ENCODE measurements around the gene COL25A1. TPM values are rescaled to one million over a fixed set of nuclear protein-coding genes. Genes with fewer than 3 reads are reported as not detected.
"Not testable (repeated sequence)": the region's sequence is repeated elsewhere in the genome, so short reads cannot be mapped to it uniquely, and the experiment has no call there.

COL25A1 gene
- total RNA-seq, 2 donors from 2014 or later: 0.29 TPM; not detected in 1

GRCh38 chr4:109026588-109026987 is 275.9 kb downstream of the COL25A1 start:
- no peaks in the 10 kb centered on the region for H3K27me3 ChIP-seq

DNA sequence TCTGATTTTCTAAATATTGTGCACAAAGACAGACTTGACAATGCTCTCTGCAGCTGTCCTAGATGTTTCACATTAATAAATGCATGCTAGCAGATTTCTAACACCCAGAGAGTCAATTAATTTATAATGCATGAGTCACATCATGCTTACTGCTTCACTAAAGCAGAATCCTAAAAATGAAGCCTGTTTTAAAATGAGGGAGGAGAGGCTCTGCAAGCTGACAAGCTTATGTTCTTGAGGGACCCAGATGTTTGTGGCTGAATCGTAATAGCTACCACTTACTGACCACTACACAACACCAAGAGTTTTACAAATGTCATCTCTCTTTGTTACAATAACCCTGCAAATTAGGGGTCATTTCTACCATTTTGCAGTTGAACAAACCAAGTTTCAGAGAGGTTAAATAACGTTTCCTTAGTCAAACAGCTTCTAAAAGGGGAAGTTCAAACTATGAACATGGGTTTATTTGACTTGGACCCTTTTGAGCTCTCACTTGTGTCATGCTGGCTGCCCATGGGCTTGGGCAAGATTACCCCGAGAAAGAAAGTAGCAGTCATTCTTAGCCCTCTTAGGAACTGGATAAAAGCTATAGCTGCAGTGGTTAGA is 276.9 kb downstream of the COL25A1 start:
- Histone ChIP-seq H3K27ac (no peak overlapping the region), H3K27me3 (no peaks in the 10 kb centered on the region), H3K4me1 (no peaks in the 10 kb centered on the region), H3K9ac (ENCODE audit: low read depth in 2 of 2, low read length in 2 of 2) (no peak overlapping the region), H3K9me3 (no peaks in the 10 kb centered on the region), H3K36me3 (no peaks in the 10 kb centered on the region), H3K4me3 (no peak overlapping the region)
- TF ChIP-seq CTCF (IDR thresholded peaks at IDR 0.05): no peak
- DNase-seq: no peak
- intact Hi-C loops (cut with DNase I): no loop called here

More at GRCh38 chr4:109026588-109026987, 275.9 kb downstream of the COL25A1 start:
- Histone ChIP-seq H3K9ac (ENCODE audit: low read depth in 2 of 2, low read length in 2 of 2) (no peak overlapping the region), H3K27ac (no peak overlapping the region), H3K9me3 (no peaks in the 10 kb centered on the region), H3K36me3 (no peaks in the 10 kb centered on the region), H3K4me3 (no peak overlapping the region), H3K4me1 (no peaks in the 10 kb centered on the region)
- no peak for TF ChIP-seq CTCF (IDR thresholded peaks at IDR 0.05)
- intact Hi-C loops (cut with DNase I): no loop called here
- DNase-seq: no peak

DNA sequence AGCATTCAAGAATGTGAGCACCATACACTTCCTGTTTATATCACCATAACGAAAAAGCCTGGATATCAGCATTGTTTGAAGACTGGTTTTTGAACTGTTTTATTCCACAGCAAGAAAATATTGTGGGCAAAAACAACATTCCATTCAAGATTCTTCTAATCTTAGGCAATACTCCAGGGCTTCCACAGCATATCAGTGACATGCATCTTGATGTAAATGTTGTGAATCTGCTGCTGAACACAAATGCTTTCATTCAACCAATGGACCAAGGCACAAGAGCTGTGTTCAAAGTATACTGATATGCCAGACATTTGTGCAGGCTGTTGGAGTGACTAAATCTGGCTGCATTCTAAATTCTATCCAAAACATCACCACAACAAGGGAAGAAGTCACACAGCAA is 279.5 kb downstream of the COL25A1 start:
- no peaks in the 10 kb centered on the region for H3K36me3 ChIP-seq
- no peaks in the 10 kb centered on the region for H3K9me3 ChIP-seq
- H3K4me1 ChIP-seq: no peaks in the 10 kb centered on the region
- H3K27ac ChIP-seq: no peak overlapping the region
- intact Hi-C loops (cut with DNase I): no loop called here
- no peaks in the 10 kb centered on the region for H3K27me3 ChIP-seq
- no peak for DNase-seq
- TF ChIP-seq CTCF (IDR thresholded peaks at IDR 0.05): no peak
- no peak overlapping the region for H3K9ac ChIP-seq (ENCODE audit: low read depth in 2 of 2, low read length in 2 of 2)
- no peak overlapping the region for H3K4me3 ChIP-seq

GRCh38 chr4:109021630-109022029 is 280.8 kb downstream of the COL25A1 start:
- DNase-seq; H3K4me1 ChIP-seq; H3K27me3 ChIP-seq; H3K36me3 ChIP-seq; H3K9me3 ChIP-seq; H3K4me3 ChIP-seq; H3K9ac ChIP-seq (ENCODE audit: low read depth in 2 of 2, low read length in 2 of 2); intact Hi-C loops (cut with DNase I); H3K27ac ChIP-seq: not testable (repeated sequence)

DNA sequence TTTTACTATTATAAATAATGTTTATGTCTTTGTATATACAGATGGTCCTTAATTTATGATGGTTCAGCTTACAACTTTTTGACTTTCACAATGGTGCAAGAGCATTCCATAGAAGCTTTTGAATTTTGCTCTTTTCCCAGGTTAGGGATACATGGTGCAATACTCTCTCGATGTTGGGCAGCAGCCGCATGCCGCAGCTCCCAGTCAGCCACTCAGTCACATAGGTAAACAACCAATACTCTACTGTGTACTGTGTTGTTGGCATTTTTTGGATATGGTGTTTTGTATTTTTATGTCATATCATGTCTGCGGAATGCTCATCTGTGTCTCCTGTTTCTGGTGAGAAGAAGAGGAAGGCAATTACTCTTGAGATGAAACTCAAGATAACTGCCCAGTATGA is 281.6 kb downstream of the COL25A1 start:
- Histone ChIP-seq H3K4me3 (no peak overlapping the region), H3K27ac (no peak overlapping the region)
- no peak for DNase-seq

More for the DNA sequence above, 281.6 kb downstream of the COL25A1 start:
- H3K36me3 ChIP-seq: no peaks in the 10 kb centered on the region
- H3K9ac ChIP-seq (ENCODE audit: low read depth in 2 of 2, low read length in 2 of 2): no peak overlapping the region
- H3K27me3 ChIP-seq: no peaks in the 10 kb centered on the region
- intact Hi-C loops (cut with DNase I): no loop called here
- no peaks in the 10 kb centered on the region for H3K4me1 ChIP-seq
- no peaks in the 10 kb centered on the region for H3K9me3 ChIP-seq
- no peak for TF ChIP-seq CTCF (IDR thresholded peaks at IDR 0.05)
